CD14-positive monocyte (primary cell): ENCODE results near the gene TTC3. TPM values are rescaled to one million over a fixed set of nuclear protein-coding genes. Genes with fewer than 3 reads are reported as not detected.

Experiments used
- DNase-seq, 3 donors: peaks; one replicate each; pipeline ENCODE4 v3.0.0-alpha.2; 2011 to 2022
- H2AFZ ChIP-seq: 2 replicates; pipeline ENCODE4 v1.6.0; 2012; ENCODE audit warnings: mild to moderate bottlenecking, low read depth, low read length, inconsistent platforms; ENCODE audit not compliant: insufficient read depth, poor library complexity, severe bottlenecking
- H3K27ac ChIP-seq, 2 donors: 1 replicate in 1 of 2; 2 replicates in 1 of 2; pipeline ENCODE4 v1.5.1; 2012 to 2013; ENCODE audit warnings: low read length in 2 of 2, control low read depth in 1 of 2, inconsistent platforms in 1 of 2, low read depth in 1 of 2, mild to moderate bottlenecking in 1 of 2
- H3K27me3 ChIP-seq, 2 donors: one replicate each; pipeline versions ENCODE4 v1.6.0 to v1.6.1; 2011 to 2013; ENCODE audit warnings: low read length in 2 of 2; ENCODE audit not compliant: control insufficient read depth in 2 of 2, insufficient read depth in 2 of 2
- H3K36me3 ChIP-seq, 2 donors: replicated peaks in 1 of 2; 1 replicate in 1 of 2; 2 replicates in 1 of 2; pipeline versions ENCODE4 v1.5.1 to v1.6.1; 2012 to 2013; ENCODE audit warnings: low read length in 2 of 2, control low read depth in 1 of 2, inconsistent platforms in 1 of 2, mild to moderate bottlenecking in 1 of 2; ENCODE audit not compliant: insufficient read depth in 2 of 2, control insufficient read depth in 1 of 2
- H3K4me1 ChIP-seq, 2 donors: 1 replicate in 1 of 2; 2 replicates in 1 of 2; pipeline versions ENCODE4 v1.5.1 to v1.6.1; 2012 to 2013; ENCODE audit warnings: low read length in 2 of 2, control low read depth in 1 of 2, inconsistent platforms in 1 of 2, mild to moderate bottlenecking in 1 of 2, moderate library complexity in 1 of 2; ENCODE audit not compliant: insufficient read depth in 2 of 2, control insufficient read depth in 1 of 2
- H3K4me2 ChIP-seq: replicated peaks from 2 replicates; pipeline ENCODE3; 2012; ENCODE audit warnings: low read length, moderate library complexity, mild to moderate bottlenecking; ENCODE audit not compliant: poor library complexity, severe bottlenecking; ENCODE audit errors: extremely low read depth
- H3K4me3 ChIP-seq, 3 experiments: fragments of 200-600 bp in 1 of 3; sonication (generic) in 1 of 3; replicated peaks in 1 of 3; 1 replicate in 2 of 3; 2 replicates in 1 of 3; pipeline ENCODE4 v1.5.1; 2011 to 2013; ENCODE audit warnings: low read length in 3 of 3, mild to moderate bottlenecking in 3 of 3, control low read depth in 2 of 3, low read depth in 2 of 3, inconsistent platforms in 1 of 3, moderate library complexity in 1 of 3
- H3K79me2 ChIP-seq: 2 replicates; pipeline ENCODE4 v1.6.0; 2012; ENCODE audit warnings: mild to moderate bottlenecking, control low read depth, inconsistent platforms, low read length, moderate library complexity; ENCODE audit not compliant: insufficient read depth
- H3K9ac ChIP-seq: 2 replicates; pipeline ENCODE4 v1.6.0; 2017; ENCODE audit warnings: low read length, mild to moderate bottlenecking; ENCODE audit not compliant: insufficient read depth, poor library complexity, severe bottlenecking
- H3K9me3 ChIP-seq, 2 donors: replicated peaks in 1 of 2; 1 replicate in 1 of 2; 2 replicates in 1 of 2; pipeline versions ENCODE4 v1.5.1 to v1.6.1; 2012 to 2013; ENCODE audit warnings: low read length in 2 of 2, control low read depth in 1 of 2; ENCODE audit not compliant: control insufficient read depth in 1 of 2, insufficient read depth in 1 of 2
- H4K20me1 ChIP-seq: 2 replicates; pipeline ENCODE4 v1.6.0; 2012; ENCODE audit warnings: mild to moderate bottlenecking, low read length, control low read depth, moderate library complexity; ENCODE audit not compliant: insufficient read depth
- H3K27ac Mint-ChIP-seq, 7 donors: one replicate each; pipeline ENCODE4 v1.8.0; 2020; ENCODE audit warnings: mild to moderate bottlenecking in 7 of 7, mixed read lengths in 7 of 7, moderate library complexity in 6 of 7, inconsistent platforms in 2 of 7
- H3K27me3 Mint-ChIP-seq, 3 donors: one replicate each; pipeline ENCODE4 v1.8.0; 2021 to 2022; ENCODE audit warnings: low read depth in 3 of 3, mild to moderate bottlenecking in 3 of 3, mixed read lengths in 3 of 3, moderate library complexity in 3 of 3, inconsistent platforms in 1 of 3
- H3K36me3 Mint-ChIP-seq, 2 donors: one replicate each; pipeline ENCODE4 v1.8.0; 2020; ENCODE audit warnings: mixed read lengths in 2 of 2, inconsistent platforms in 1 of 2, mild to moderate bottlenecking in 1 of 2
- H3K4me1 Mint-ChIP-seq: one replicate; pipeline ENCODE4 v1.8.0; 2020; ENCODE audit warnings: mild to moderate bottlenecking, mixed read lengths
- H3K4me3 Mint-ChIP-seq, 2 donors: one replicate each; pipeline ENCODE4 v1.8.0; 2020; ENCODE audit warnings: mild to moderate bottlenecking in 2 of 2, mixed read lengths in 2 of 2, moderate library complexity in 1 of 2
- H3K9me3 Mint-ChIP-seq, 7 donors: one replicate each; pipeline ENCODE4 v1.8.0; 2020 to 2022; ENCODE audit warnings: mixed read lengths in 7 of 7, mild to moderate bottlenecking in 6 of 7, moderate library complexity in 6 of 7, inconsistent platforms in 2 of 7
- CTCF ChIP-seq: fragments of 200-600 bp; IDR thresholded peaks from one replicate; pipeline ENCODE4 v1.8.0; 2022; ENCODE audit warnings: antibody characterized with exemption, mild to moderate bottlenecking
- WGBS: methylation state at CpG from one replicate; pipeline ENCODE4 v1.1.5; 2013; ENCODE audit warnings: missing lambda C conversion rate; ENCODE audit not compliant: insufficient coverage; 5-methylcytosine and 5-hydroxymethylcytosine counted together
- intact Hi-C, 2 donors: fragments of 100-400 bp; cut with micrococcal nuclease; formaldehyde crosslinking; loops; one replicate each; pipeline versions ENCODE4 v1.15.0 to v1.15.1; 2023
- polyA plus RNA-seq, 3 donors: library from polyadenylated mRNA; depleted of rRNA in 1 of 3; unstranded in 2 of 3; stranded (reverse) in 1 of 3; fragments of 300-500 nt in 2 of 3; fragments of >200 nt in 1 of 3; fragmentation: Illumina TruSeq in 2 of 3; gene quantifications; 1 replicate in 2 of 3; 2 replicates in 1 of 3; pipeline ENCODE4 v1.2.3, GENCODE V29; 2012 to 2021

Gene TTC3
- polyA plus RNA-seq, 3 donors = 9.6 to 35.4 (median 17.9) TPM

DNA sequence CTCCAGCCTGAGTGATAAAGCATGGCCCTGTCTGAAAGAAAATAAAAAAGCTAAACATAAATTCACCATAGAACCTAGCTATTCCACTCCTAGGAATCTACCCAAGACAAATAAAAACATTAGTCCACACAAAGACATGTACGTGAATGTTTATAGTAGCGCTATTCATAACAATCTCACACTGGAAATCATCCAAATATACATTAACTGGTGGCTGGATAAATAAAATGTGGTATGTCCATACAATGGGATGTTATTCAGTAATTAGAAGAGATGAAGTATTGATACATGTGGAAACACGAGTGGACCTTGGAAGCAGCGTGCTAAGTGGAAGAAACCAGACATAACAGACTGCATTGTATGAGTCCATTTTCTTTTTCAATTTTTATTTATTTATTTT, 36.9 kb upstream of the TTC3 start:
- intact Hi-C loops = no loop called here
- TF ChIP-seq CTCF = no peak
- Histone ChIP-seq H3K9me3 (no peaks in the 10 kb centered on the region), H3K9ac (no peak overlapping the region), H3K36me3 (no peaks in the 10 kb centered on the region), H4K20me1 (no peaks in the 10 kb centered on the region), H3K79me2 (no peaks in the 10 kb centered on the region), H3K4me1 (no peaks in the 10 kb centered on the region), H3K27me3 (no peaks in the 10 kb centered on the region), H3K4me3 (no peak overlapping the region), H3K27ac (no peak overlapping the region), H3K4me2 (no peak overlapping the region), H2AFZ (no peak overlapping the region)
- H3K9me3 Mint-ChIP-seq = no peaks in the 10 kb centered on the region
- H3K27me3 Mint-ChIP-seq = peaks cover 0 to 7% (median 1%) of the 10 kb centered on the region in 3 donors
- no CpG with 5 or more reads among the region's 4 CpGs for WGBS
- no peaks in the 10 kb centered on the region for H3K4me1 Mint-ChIP-seq
- no peak for DNase-seq
- no peak overlapping the region for H3K27ac Mint-ChIP-seq
- H3K4me3 Mint-ChIP-seq = no peak overlapping the region
- no peaks in the 10 kb centered on the region for H3K36me3 Mint-ChIP-seq

DNA sequence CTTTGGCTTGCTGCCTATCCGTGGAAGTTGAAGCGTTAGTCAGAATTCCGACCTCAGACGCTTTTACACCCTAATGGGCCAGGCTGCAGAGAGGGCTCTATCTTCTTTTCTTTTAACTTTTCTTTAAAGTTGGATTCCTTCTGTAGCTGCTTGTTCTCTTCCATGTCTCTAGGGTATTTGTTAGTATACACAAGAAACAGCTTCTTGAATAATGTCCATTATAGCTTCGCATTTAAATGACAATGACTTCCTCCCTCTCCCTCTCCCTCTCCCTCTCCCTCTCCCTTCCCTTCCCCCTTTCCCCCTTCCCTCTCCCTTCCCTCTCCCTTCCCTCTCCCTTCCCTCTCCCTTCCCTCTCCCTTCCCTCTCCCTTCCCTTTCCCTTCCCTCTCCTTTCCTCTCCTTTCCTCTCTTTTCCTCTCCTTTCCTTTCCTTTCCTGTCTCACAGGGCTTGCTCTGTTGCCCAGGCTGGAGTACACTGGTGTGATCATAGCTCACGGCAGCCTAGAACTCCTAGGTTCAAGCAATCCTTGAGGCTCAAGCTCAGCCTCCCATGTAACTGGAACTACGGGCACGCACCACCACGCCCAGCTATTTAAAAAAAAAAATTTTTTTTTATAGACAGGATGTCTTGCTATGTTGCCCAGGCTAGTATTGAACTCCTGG, 33.5 kb upstream of the TTC3 start:
- Histone ChIP-seq H3K9ac (no peak overlapping the region), H3K4me2 (no peak overlapping the region), H3K27me3 (no peaks in the 10 kb centered on the region), H3K36me3 (no peaks in the 10 kb centered on the region), H3K27ac (no peak overlapping the region), H2AFZ (no peak overlapping the region), H3K4me3 (no peak overlapping the region), H3K79me2 (no peaks in the 10 kb centered on the region), H3K4me1 (no peaks in the 10 kb centered on the region), H4K20me1 (no peaks in the 10 kb centered on the region), H3K9me3 (no peaks in the 10 kb centered on the region)
- Mint-ChIP-seq H3K27me3 (peaks cover 0 to 5% (median 1%) of the 10 kb centered on the region in 3 donors), H3K36me3 (no peaks in the 10 kb centered on the region), H3K27ac (peak overlapping the region in 1 of 7 donors; percentile 60), H3K9me3 (no peaks in the 10 kb centered on the region), H3K4me3 (no peak overlapping the region), H3K4me1 (no peaks in the 10 kb centered on the region)
- WGBS = 100% methylated on average over 1 of the region's 9 CpGs
- no peak for TF ChIP-seq CTCF
- intact Hi-C loops = no loop called here
- no peak for DNase-seq
